NCI-H2196 (cell line): ENCODE results near the gene SLMAP.
"Not testable (repeated sequence)": the region's sequence is repeated elsewhere in the genome, so short reads cannot be mapped to it uniquely, and the experiment has no call there.

Experiments
- DNase-seq: peaks from one replicate; lab custom pipeline; 2025; ENCODE audit not compliant: unreplicated experiment; lab: John Stamatoyannopoulos, UW

The SLMAP gene

DNA sequence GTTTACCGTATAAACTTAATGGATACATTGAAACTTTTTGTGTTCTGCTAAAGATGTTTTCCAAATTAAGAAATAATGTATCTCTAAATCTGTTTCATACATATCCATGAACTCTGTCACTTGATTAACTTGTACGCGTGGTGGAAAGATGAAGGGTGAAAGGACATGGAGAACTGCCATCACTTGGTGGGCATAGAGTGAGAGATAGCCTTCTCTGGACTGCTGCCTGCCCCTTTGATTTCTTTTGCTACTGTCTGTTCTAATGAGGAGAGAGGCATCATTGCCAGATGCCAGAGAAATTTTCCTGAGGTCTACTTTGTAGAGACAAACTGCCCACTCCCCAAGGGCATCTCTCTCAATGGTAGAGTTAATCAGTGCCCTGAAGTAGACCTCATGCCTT, 120.5 kb downstream of the SLMAP start:
- DNase-seq: no peak

DNA sequence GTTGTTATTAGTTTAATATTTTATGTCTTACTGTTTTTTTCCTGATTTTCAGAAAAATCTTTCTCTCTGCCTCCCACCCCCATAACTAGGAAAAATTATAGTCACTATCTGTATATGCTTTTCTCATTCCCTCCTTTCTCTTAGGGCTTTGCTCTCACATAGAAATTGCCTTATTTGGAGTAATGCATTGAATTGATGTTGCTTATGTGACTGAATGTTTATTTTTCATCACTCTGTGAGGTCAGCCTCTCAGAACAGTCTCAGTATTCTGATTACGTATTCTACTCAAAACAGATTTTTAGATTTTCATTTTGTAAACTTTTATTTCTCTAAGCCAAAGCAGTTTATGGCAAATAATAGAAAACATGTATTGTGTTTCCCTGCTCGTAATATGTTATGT, 121.0 kb downstream of the SLMAP start:
- no peak for DNase-seq

DNA sequence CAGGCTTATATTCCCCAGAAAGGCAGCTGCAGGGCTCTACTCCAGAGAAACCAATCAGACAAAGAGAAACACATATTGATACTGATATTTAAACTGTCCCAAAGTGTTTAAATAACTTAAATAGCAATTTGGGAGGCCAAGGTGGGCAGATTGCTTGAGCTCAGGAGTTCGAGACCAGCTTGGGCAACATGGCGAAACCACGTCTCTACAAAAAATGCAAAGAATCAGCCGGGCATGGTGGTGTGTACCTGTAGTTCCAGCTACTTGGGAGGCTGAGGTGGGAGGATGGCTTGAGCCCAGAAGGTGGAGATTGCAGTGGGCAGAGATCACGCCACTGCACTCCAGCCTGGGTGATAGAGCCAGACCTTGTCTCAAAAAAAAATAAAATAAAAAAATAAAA, 128.3 kb downstream of the SLMAP start:
- DNase-seq: not testable (repeated sequence)

DNA sequence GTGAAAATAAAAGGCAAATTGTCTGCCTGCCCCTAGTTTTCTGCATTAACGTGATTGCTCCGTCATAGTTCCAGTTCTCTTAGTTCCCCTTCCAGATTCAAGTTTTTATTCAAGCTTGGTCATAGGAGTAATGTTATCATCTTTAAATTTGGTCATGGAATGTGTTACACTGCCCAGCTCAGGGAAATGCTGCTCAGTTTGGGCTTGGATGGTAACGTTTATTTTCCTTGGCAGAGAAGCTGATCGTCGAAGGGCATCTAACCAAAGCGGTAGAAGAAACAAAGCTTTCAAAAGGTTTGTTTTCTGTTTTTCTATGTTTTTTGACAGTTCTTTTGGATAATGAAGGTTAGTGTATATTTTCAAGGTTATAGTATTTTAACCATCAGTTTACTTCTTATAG, 133.7 kb downstream of the SLMAP start:
- no peak for DNase-seq

DNA sequence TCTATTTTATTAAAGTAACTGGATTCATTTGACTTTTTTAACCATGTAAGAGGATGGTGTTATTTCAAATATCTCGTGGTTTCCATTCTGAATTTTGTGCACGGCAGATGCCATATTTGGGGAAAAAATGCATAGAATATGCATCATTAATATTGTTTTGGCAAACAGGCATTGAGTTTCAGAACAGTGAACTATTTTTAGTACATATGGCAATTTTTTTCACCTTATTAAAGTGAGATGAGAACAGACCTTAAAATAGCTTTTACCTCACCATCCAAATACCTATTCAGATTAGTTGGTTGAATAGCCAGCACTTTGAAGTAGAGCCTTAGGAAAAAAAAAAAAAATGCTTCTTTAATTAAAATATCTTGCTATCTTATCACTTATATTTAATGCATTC, 134.8 kb downstream of the SLMAP start:
- DNase-seq: no peak

DNA sequence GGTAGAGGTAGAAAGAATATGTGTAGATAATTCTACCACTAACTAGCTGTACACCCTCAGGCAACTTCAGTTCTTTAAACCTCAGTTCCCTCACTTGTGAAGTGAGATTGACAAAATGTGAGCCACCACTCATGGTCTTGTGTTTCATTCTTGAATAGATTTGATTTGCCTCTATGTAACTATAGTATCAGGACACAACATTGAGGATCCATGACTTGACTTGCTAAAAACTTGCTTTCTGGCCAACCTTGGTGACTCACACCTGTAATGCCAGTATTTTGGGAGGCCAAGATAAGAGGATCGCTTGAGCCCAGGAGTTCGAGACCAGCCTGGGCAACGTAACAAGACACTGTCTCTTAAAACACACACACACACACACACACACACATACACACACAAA, 136.3 kb downstream of the SLMAP start:
- no peak for DNase-seq

DNA sequence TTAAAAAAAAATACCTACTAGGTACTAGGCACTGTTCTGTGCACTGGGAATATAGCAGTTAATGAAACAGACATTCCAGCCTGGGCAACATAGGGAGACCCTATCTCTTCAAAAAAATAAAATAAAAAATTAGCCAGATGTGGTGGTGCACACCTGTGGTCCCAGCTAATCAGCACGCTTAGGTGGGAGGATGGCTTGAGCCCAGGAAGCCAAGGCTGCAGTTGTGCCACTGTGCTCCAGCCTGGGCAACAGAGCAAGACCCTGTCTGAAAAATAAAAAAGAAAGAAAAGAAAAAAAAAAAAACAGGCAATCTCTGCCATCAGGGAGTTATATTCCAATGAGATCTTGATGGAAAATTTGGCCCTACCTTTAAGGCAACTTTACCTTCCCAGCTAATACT, 137.0 kb downstream of the SLMAP start:
- no peak for DNase-seq

DNA sequence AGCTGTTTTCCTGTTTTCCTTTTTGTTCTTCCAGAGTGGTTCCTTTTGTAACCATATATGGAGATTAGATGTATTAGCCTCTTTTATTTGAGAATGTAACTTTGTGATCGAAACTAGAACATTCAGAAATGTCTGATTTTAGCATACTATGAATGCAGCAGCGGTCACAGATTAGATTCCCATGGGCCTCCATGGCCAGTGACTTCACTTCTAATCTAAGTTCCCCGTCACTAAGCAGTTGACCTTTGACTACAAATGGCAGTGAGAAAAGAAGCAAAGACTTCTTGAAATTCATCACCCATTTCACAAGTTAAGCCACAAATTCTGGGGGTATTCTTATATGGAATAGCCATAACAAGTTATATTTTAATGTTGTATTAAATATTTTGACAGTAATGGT, 137.6 kb downstream of the SLMAP start:
- DNase-seq: no peak

DNA sequence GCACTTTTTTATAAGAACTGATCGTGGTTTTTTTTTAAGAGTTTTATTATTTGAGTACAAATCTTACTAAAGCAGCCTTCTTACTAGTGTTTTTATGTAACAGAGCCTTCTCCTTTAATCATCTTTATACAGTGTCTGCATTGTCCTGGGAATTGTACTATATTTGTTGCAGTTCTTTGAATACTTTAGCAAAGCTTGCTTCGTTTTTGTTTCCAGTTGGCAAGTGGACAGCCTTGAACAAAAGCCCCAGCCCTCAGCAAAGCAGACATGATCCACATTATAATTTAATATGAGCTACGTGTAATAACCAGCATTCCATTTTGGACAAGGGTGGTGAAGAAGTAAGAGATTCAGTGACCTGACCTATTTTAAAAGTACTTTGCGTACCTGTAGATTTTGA, 139.9 kb downstream of the SLMAP start:
- no peak for DNase-seq

DNA sequence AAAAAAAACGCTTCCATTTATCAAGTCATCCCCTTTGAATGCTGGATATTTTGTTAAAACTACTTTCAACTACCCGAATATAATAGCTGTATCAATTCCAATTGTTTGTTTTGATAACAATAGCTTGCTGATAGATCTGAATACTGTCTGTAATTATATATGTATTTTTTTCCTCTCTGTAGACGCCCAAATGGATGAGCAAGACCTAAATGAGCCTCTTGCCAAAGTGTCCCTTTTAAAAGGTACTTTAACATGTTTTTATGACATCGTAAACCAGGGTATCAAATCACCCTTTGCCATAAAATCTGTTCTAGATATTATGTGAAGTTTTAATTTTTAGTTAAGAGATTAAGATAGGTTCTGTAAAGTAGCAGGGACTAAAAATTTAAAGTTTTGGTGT, 140.6 kb downstream of the SLMAP start:
- no peak for DNase-seq

DNA sequence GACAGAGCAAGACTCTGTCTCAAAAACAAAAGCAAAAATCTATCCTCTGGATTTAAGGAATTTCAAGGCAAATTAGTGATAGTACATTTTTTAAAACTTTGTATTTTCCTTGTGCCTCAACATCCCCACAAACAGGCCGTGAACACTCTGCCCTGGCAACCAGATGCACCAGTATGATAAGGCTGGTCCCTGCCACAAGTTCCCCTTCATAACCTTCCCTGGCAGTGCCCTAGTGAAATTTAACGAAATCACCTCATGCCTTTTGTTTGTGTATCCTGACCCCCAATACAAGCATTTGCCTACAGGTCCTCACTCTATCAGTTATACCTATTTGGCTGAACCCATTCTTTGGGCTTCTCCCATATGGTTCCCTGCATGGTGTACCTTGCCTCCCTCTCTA, 144.7 kb downstream of the SLMAP start:
- DNase-seq: no peak

DNA sequence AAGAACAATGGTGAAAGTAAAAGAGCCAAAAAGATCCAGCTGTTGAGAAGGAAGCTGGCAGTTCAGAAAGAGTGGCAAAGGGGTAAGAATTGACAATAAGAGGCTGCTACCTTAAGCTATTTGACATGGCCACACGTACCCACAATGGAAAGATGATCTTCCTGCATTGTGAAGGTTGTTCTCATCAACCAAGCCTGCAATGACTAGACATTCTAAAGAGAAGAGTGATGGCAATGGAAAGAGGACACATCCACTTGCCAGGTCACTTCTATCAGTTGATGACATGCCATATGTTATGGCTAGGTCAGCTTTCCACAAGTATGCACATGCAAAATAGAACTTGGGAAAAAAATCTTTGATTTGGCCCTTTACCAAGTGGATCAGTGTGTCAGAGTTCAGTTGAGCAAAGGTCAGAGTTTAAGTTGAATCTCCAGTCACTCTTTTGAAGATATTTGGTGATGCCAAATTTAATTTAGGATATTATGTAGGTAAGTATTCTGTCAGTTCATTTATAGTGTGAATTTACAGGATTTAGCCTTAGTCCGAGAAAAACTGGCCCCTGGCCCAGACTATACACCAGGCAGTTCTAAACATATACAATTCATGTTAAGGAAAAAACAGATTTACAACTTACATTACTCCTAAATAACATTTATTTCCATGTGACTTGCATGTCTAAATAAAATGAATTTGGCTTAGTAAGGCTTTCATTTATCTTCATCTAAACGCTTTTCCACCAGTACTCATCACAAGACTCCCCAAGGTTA, 147.2 kb downstream of the SLMAP start:
- no peak for DNase-seq

DNA sequence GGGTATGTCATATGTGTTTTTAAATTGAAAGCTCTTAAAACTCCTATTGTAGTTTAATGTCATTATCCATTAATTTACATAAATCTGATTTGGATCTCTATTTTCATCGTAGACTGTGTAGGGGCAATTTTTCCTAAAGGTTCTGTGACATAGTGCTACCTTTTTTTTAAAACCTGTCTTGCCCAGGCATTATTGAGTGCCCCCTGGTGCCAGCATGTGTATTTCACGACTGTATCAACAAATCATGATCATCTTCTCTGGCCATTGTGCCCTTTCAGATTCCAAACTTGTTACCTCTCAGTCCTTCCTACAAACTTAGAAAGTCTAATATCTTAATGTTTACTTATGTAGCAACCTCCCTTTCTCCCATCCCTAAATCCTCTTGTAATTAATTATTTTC, 154.9 kb downstream of the SLMAP start:
- no peak for DNase-seq

DNA sequence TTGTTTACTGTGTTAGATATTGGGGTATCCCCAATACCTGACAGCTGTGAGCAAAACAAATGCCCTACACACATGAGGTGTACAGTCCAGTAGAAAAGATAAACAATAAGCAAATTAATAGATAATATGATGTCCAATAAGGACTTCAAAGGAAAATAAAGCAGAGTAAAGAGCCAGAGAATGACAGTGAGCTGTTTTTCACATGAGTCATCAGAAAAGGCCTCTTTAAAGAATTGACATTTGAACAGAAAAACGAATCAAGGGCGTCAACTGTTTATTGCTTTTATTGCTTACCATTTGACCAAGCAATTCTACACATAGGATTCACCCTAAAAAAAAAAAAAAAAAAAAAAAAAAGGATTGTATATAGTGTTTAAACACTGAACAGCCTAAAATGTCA, 155.5 kb downstream of the SLMAP start:
- no peak for DNase-seq

DNA sequence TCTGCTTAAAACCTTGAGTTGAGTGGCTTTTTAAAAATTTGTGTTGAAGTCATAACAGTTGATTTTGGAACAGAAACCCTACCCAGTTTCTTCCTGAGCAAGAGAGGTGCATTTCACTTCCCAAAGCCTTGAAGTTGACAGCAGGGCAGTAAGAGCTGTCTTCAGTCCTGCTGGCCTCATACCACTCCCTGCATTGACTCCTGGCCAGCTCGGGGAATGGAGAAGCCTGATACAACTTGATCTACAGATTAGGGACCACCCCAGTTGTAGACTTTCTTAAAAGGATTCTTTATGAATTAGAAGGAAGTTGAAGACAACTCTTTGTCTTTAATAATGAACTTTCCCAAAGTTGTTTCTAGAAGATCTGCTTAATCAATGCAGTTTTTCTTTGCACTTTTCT, 161.5 kb downstream of the SLMAP start:
- DNase-seq: no peak

DNA sequence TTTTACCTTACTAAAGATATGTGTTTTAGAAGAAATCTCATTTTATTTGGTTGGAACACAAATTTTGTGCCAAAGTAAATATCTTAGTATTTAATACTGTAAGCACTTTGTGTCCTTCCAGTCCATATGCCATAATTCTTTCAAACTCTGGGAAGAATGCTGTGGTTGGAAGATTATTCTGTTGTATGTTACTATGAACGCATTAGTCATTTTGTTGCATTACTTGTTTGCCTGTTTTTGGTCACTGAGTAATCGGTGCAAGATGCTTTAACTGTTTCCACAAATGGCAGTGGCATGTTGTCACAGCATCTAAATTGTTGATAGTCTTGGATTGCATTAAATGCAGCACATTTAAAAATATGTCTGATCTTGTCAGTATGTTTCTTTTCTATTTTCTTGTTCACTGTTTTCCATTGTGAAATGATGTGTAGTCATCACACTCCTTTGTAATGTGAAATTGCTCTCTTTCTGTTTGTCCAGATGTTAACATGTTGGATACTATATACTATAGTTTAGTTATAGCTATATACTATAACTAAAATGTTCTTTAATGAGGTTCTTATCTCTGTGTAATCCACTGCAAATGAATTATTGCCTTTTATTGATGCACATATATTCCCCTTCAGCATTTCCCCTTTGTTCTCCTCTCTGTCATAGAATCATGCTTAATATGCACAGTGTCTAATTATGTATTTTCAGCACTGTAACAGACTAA, 162.2 kb downstream of the SLMAP start:
- DNase-seq: no peak

DNA sequence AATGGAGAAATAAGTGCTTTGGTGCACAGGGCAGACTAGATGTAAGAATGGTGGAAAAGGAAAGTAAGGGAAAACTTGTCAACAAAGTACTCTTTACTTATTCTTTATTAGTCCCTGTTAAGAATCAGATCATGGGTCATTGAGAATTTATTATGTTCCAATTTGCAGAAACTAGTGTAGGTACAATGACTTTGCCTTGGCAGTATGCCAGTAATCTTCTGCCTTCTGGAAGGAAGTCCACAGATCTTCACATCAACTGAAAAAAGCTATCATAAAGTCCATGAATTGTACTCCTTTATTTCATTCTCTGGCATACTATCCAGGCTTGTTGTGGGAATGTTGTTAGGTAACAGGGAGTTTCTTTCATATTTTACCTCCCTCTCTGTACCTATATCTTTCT, 163.9 kb downstream of the SLMAP start:
- no peak for DNase-seq

DNA sequence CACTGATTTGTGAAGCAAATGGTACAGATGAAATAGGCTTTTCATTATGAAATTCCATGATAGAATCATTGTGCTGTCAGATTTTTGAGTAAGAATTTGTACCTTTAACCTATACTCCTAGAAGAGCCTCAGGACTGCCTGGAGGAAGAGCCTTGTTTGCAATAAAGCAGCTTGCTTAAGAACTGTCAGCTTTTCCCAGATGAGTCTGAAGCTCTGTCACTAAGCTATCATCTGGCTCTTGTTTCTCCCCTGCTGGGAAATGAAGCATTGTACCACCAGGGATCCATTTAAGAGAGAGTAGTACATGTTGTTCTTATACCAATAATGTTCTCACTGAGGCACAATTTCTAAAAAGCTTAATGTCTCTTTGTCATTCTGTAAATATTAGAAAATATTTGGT, 167.0 kb downstream of the SLMAP start:
- DNase-seq: no peak

DNA sequence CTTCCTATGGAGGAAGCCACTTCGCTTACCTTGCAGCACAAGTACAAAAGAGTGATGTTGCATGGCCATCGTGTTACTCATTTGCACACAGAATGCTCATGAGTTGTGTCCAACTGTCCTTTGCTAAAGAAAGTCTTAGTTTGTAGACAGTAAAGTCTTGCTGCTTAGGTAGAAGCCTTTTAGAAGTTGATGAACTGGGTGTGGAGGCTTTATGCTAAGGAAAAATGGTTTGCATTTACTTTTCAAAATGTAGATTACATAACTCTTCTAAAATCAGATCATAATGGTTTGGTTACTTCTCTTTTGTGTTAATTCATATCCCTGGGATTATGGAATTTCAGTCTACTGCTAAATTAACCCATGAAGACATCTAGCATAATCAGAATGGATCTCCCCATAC, 167.6 kb downstream of the SLMAP start:
- DNase-seq: no peak

DNA sequence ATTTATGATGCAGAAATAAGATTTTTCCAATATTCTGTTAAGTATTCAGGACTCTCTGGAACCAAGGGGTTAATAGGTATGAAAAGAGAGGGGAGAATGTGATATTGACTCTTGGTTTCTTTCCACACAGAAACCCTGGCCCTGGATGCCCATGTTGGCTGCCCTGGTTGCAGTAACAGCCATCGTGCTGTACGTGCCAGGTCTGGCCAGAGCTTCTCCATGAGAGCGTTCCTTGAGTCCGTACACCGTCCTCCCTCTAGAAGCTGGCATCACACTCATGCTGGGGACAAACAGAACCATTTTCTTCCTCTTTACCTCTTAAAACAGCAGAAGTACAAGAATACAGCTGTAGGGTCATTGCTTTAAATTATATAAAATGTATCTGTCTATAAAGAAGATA, 171.1 kb downstream of the SLMAP start:
- DNase-seq: no peak

DNA sequence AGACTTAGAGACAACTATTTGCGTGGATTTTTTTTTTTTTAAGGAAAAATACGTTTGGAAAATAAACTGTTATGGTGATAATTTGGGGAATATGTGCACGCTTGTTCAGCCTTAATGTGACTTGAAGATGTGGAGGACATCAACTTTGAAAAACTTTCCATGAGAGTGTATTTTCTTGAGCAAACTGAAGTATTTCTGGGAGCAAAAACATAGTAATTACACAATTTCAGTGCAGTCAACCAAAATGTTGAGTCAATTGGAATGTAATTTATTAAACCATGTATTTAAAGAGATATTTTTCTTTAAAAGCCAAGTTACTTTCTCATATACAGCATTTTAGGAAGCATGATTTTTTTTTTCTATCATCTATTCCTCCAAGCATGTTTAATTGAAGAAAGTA, 171.8 kb downstream of the SLMAP start:
- no peak for DNase-seq

DNA sequence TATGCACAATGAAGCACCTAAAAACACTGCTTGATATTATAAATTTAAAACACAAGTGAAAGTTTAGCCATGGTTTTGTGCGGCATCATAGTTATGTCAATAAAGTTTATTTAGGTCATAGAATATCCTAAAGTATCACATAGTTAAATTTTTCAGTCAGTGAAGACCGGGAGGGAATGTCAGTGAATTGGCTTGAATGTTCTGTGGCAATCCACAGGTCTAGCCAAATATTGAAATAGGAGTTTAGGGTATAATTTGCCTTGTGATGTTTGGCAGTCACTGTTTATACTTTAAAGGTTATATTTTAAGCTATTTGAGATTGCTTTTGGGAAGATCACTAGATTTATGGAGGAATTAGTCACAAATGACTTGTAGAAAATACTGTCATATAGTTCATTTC, 172.4 kb downstream of the SLMAP start:
- no peak for DNase-seq

DNA sequence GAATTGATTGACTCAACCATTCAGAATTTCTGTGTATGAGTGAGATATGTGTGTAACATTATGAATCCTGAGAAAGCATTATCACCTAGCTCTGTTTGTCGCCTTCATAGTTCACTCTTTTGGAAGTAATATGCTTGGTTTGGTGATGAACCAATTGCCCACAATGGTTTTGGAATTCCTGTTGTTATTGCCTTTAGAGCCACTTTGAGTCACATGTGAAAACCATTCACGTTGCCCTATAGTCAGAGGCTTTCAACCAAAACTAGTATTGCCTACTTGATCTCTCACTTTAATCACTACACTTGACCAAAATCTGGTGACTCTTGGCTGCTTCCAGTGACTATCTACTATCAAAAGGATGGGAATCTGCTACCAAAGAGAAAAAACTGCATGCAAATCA, 173.9 kb downstream of the SLMAP start:
- DNase-seq: no peak
